B cell (primary cell): ENCODE data around the gene USP6NL. TPM values are rescaled to one million over a fixed set of nuclear protein-coding genes. Genes with fewer than 3 reads are reported as not detected.
"Not testable (repeated sequence)": the region's sequence is repeated elsewhere in the genome, so short reads cannot be mapped to it uniquely, and the experiment has no call there.

ENCODE experiments used
- ATAC-seq: fragments of 200-7000 bp; cut with Tn5 transposase; one replicate; pipeline ENCODE4 v1.10.0; 2021; ENCODE audit warnings: low read depth, mild to moderate bottlenecking, moderate number of reproducible peaks, moderate library complexity
- CTCF ChIA-PET: fragments of 350-600 bp; sonication (Branson Sonifier 250); formaldehyde crosslinking; loops from one replicate; lab custom pipeline; 2021; ENCODE audit warnings: antibody characterized with exemption, inconsistent platforms; lab: Charles Lee
- POLR2A ChIA-PET: fragments of 350-600 bp; sonication (Branson Sonifier 250); formaldehyde crosslinking; loops from one replicate; lab custom pipeline; 2021; ENCODE audit warnings: antibody characterized with exemption; lab: Charles Lee
- DNase-seq: peaks from one replicate; pipeline ENCODE4 v3.0.0; 2013
- H2AFZ ChIP-seq: 2 replicates; pipeline ENCODE4 v1.6.1; 2012; ENCODE audit warnings: mild to moderate bottlenecking, low read depth, low read length; ENCODE audit not compliant: insufficient read depth, poor library complexity, severe bottlenecking
- H3K27ac ChIP-seq, 2 donors: 1 replicate in 1 of 2; 2 replicates in 1 of 2; pipeline ENCODE4 v1.5.1; 2012 to 2013; ENCODE audit warnings: low read length in 2 of 2, mild to moderate bottlenecking in 2 of 2, moderate library complexity in 1 of 2
- H3K27me3 ChIP-seq, 4 experiments: fragments of 200-600 bp in 1 of 4; sonication (generic) in 1 of 4; replicated peaks in 1 of 4; 1 replicate in 2 of 4; 2 replicates in 2 of 4; pipeline versions ENCODE4 v1.6.1 to v1.7.0; 2013 to 2016; ENCODE audit warnings: low read length in 3 of 4, mild to moderate bottlenecking in 2 of 4, mixed read lengths in 1 of 4, moderate library complexity in 1 of 4; ENCODE audit not compliant: insufficient read depth in 4 of 4, control insufficient read depth in 3 of 4; ENCODE audit errors: control extremely low read depth in 1 of 4
- H3K36me3 ChIP-seq, 2 experiments: replicated peaks in 1 of 2; 1 replicate in 1 of 2; 2 replicates in 1 of 2; pipeline versions ENCODE4 v1.6.1 to v1.7.1; 2013; ENCODE audit warnings: low read length in 1 of 2; ENCODE audit not compliant: insufficient read depth in 2 of 2, control insufficient read depth in 1 of 2; ENCODE audit errors: control extremely low read depth in 1 of 2, extremely low read depth in 1 of 2
- H3K4me1 ChIP-seq, 2 donors: fragments of 200-600 bp in 1 of 2; sonication (generic) in 1 of 2; 1 replicate in 1 of 2; 2 replicates in 1 of 2; pipeline versions ENCODE4 v1.5.1 to v1.6.1; 2013 to 2017; ENCODE audit warnings: low read length in 2 of 2; ENCODE audit not compliant: control insufficient read depth in 2 of 2, insufficient read depth in 2 of 2
- H3K4me2 ChIP-seq: replicated peaks from 2 replicates; pipeline ENCODE3; 2012; ENCODE audit warnings: mild to moderate bottlenecking, low read depth, low read length; ENCODE audit not compliant: poor library complexity, severe bottlenecking
- H3K4me3 ChIP-seq, 5 experiments: fragments of 200-600 bp in 1 of 5; sonication (generic) in 1 of 5; 1 replicate in 3 of 5; 2 replicates in 2 of 5; pipeline versions ENCODE4 v1.5.1 to v1.7.0; 2011 to 2016; ENCODE audit warnings: low read length in 4 of 5, mild to moderate bottlenecking in 4 of 5, low read depth in 2 of 5, control low read depth in 1 of 5, moderate library complexity in 1 of 5; ENCODE audit not compliant: insufficient read depth in 1 of 5; ENCODE audit errors: control extremely low read depth in 1 of 5, extremely low read depth in 1 of 5
- H3K79me2 ChIP-seq: fragments of 200-600 bp; sonication (generic); one replicate; pipeline ENCODE4 v1.6.0; 2016; ENCODE audit warnings: low read length; ENCODE audit not compliant: control insufficient read depth, insufficient read depth
- H3K9ac ChIP-seq: fragments of 200-600 bp; sonication (generic); 2 replicates; pipeline ENCODE4 v1.6.1; 2017; ENCODE audit warnings: mild to moderate bottlenecking, low read length, moderate library complexity
- H3K9me3 ChIP-seq, 3 donors: one replicate each; pipeline versions ENCODE4 v1.6.1 to v1.7.1; 2013; ENCODE audit warnings: low read length in 2 of 3; ENCODE audit not compliant: control insufficient read depth in 2 of 3, insufficient read depth in 1 of 3; ENCODE audit errors: control extremely low read depth in 1 of 3
- H4K20me1 ChIP-seq: 2 replicates; pipeline ENCODE4 v1.6.0; 2012; ENCODE audit warnings: mild to moderate bottlenecking, low read length; ENCODE audit not compliant: insufficient read depth, control insufficient read depth, poor library complexity, severe bottlenecking
- H3K27ac Mint-ChIP-seq: one replicate; pipeline ENCODE4 v1.8.0; 2021; ENCODE audit warnings: mixed read lengths
- H3K27me3 Mint-ChIP-seq: one replicate; pipeline ENCODE4 v1.8.0; 2021; ENCODE audit warnings: mixed read lengths
- H3K4me1 Mint-ChIP-seq: one replicate; pipeline ENCODE4 v1.8.0; 2021; ENCODE audit warnings: mixed read lengths
- H3K4me3 Mint-ChIP-seq: one replicate; pipeline ENCODE4 v1.8.0; 2021; ENCODE audit warnings: mixed read lengths
- H3K9me3 Mint-ChIP-seq: one replicate; pipeline ENCODE4 v1.8.0; 2022; ENCODE audit warnings: mixed read lengths; ENCODE audit not compliant: insufficient read depth
- EZH2 ChIP-seq: IDR thresholded peaks from 2 replicates; pipeline ENCODE4 v1.6.1; 2012; ENCODE audit warnings: borderline replicate concordance, low read depth, mild to moderate bottlenecking, moderate library complexity, low read length; ENCODE audit not compliant: insufficient read depth, poor library complexity, severe bottlenecking
- WGBS: methylation state at CpG from one replicate; pipeline ENCODE4 v1.1.5; 2013; ENCODE audit warnings: missing lambda C conversion rate; ENCODE audit not compliant: insufficient coverage; 5-methylcytosine and 5-hydroxymethylcytosine counted together
- intact Hi-C: fragments of 100-400 bp; cut with micrococcal nuclease; formaldehyde crosslinking; loops from one replicate; pipeline ENCODE4 v1.10.0; 2022
- polyA plus RNA-seq: library from polyadenylated mRNA; depleted of rRNA; stranded (reverse); fragments of >200 nt; gene quantifications from 2 replicates; pipeline ENCODE4 v1.2.3, GENCODE V29; 2012
- total RNA-seq, 2 donors: library from RNA; stranded (reverse); fragments of 120-200 nt in 1 of 2; gene quantifications; 1 replicate in 1 of 2; 2 replicates in 1 of 2; pipeline versions ENCODE4 v1.2.3 to v1.2.4, GENCODE V29; 2013 to 2022
- TF ChIP-seq, protein P1 (sequence below): fragments of 200-600 bp; IDR thresholded peaks from one replicate; pipeline ENCODE4 v1.8.0; 2022; ENCODE audit warnings: antibody characterized with exemption, mild to moderate bottlenecking

Gene USP6NL
- total and polyA plus RNA-seq, 2 donors (not counting 1 experiment from before 2014, with no cell fraction given) = 27.0 to 61.5 TPM

DNA sequence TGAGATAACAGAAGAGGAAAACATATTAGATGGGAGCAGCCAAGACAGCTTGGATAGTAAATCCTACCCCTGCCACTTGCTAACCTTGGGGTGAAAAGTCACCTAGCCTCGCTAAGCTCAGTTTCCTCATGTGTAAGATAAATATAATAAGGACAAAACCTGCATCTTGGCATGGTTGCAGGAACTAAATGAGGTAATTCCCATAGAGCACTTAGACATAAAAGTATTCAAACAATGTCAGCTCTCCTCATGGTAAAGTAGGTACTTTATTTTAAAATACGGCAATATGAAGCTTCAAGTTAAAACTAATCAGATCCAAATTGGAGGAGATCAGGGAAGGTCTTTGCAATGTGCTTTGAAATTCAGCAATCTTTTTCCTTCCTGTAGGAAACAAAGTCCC, 113.1 kb downstream of the USP6NL start:
- no peaks in the 10 kb centered on the region for H3K9me3 Mint-ChIP-seq
- TF ChIP-seq EZH2 = no peak
- TF ChIP-seq, protein P1, sequence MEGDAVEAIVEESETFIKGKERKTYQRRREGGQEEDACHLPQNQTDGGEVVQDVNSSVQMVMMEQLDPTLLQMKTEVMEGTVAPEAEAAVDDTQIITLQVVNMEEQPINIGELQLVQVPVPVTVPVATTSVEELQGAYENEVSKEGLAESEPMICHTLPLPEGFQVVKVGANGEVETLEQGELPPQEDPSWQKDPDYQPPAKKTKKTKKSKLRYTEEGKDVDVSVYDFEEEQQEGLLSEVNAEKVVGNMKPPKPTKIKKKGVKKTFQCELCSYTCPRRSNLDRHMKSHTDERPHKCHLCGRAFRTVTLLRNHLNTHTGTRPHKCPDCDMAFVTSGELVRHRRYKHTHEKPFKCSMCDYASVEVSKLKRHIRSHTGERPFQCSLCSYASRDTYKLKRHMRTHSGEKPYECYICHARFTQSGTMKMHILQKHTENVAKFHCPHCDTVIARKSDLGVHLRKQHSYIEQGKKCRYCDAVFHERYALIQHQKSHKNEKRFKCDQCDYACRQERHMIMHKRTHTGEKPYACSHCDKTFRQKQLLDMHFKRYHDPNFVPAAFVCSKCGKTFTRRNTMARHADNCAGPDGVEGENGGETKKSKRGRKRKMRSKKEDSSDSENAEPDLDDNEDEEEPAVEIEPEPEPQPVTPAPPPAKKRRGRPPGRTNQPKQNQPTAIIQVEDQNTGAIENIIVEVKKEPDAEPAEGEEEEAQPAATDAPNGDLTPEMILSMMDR = no peak
- peaks cover 21% of the 10 kb centered on the region for H3K79me2 ChIP-seq
- H3K4me1 ChIP-seq = no peaks in the 10 kb centered on the region
- no peaks in the 10 kb centered on the region for H3K9me3 ChIP-seq
- DNase-seq = no peak
- no peak for ATAC-seq
- ChIA-PET CTCF (interaction anchor here (0.8 to 1.2 kb wide), 2 partner anchors 230 to 259 kb away, joined by 3 read pairs; no protein-coding TSS in a partner anchor), POLR2A (no interaction called here)
- no peaks in the 10 kb centered on the region for H3K27me3 Mint-ChIP-seq
- no peak overlapping the region for H3K4me3 Mint-ChIP-seq
- no peak overlapping the region for H3K27ac ChIP-seq
- H3K27ac Mint-ChIP-seq = no peak overlapping the region
- H3K36me3 ChIP-seq = peaks cover 2 to 65% of the 10 kb centered on the region in 2 experiments
- no peak overlapping the region for H2AFZ ChIP-seq
- H3K27me3 ChIP-seq = no peaks in the 10 kb centered on the region
- H3K9ac ChIP-seq = no peak overlapping the region
- intact Hi-C loops = no loop called here
- WGBS = no CpG with 5 or more reads among the region's 2 CpGs
- H3K4me3 ChIP-seq = no peak overlapping the region
- no peak overlapping the region for H3K4me2 ChIP-seq
- H3K4me1 Mint-ChIP-seq = peaks cover 3% of the 10 kb centered on the region
- H4K20me1 ChIP-seq = peaks cover 5% of the 10 kb centered on the region

DNA sequence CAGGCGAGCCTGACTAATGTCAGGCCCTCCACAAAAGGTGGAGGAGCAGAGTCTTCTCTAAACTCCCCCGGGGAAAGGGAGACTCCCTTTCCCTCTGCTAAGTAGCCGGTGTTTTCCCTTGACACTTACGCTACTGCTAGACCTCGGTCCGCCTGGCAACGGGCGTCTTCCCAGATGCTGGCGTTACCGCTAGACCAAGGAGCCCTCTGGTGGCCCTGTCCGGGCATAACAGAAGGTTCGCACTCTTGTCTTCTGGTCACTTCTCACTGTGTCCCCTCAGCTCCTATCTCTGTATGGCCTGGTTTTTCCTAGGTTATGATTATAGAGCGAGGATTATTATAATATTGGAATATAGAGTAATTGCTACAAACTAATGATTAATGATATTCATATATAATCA, 116.5 kb downstream of the USP6NL start:
- H4K20me1 ChIP-seq, ATAC-seq, H3K27ac ChIP-seq, intact Hi-C loops, H3K9ac ChIP-seq, H3K4me1 ChIP-seq, H3K9me3 ChIP-seq, H3K4me2 ChIP-seq, H3K4me3 Mint-ChIP-seq, H3K4me1 Mint-ChIP-seq, H3K27me3 Mint-ChIP-seq, H3K9me3 Mint-ChIP-seq, DNase-seq, H3K27me3 ChIP-seq, H3K27ac Mint-ChIP-seq, H3K4me3 ChIP-seq, H2AFZ ChIP-seq: not testable (repeated sequence)
- CTCF ChIA-PET = interaction anchor here (1.3 to 1.7 kb wide), 2 partner anchors 230 to 263 kb away, joined by 3 to 5 read pairs; no protein-coding TSS in a partner anchor
- 99% methylated on average over 9 of the region's 13 CpGs for WGBS
- H3K36me3 ChIP-seq = peaks cover 6 to 80% of the 10 kb centered on the region in 2 experiments
- POLR2A ChIA-PET = interaction anchor here (0.6 kb wide), 1 partner anchor 15 kb away, joined by 8 read pairs; no protein-coding TSS in a partner anchor
- H3K79me2 ChIP-seq = peaks cover 15% of the 10 kb centered on the region
